Activated naive CD8-positive, alpha-beta T cell treated with anti-CD3 and anti-CD28 coated beads, Interleukin-2, amount 10 ng/mL, durations not matched to agents 7 days and 5 days (primary cell): ENCODE results near the gene USP15. TPM values are rescaled to one million over a fixed set of nuclear protein-coding genes. Genes with fewer than 3 reads are reported as not detected.

ENCODE experiments used
- ATAC-seq: fragments of 150-1000 bp; cut with Tn5 transposase; one replicate; pipeline ENCODE4 v1.10.0; 2021; ENCODE audit warnings: low read depth, moderate library complexity
- POLR2A ChIA-PET: fragments of 350-600 bp; sonication (Branson Sonifier 250); formaldehyde crosslinking; loops from one replicate; lab custom pipeline; 2021; ENCODE audit warnings: antibody characterized with exemption; lab: Charles Lee
- DNase-seq: peaks from one replicate; pipeline ENCODE4 v3.0.0; 2021
- H3K27ac Mint-ChIP-seq: one replicate; pipeline ENCODE4 v1.8.0; 2022; ENCODE audit warnings: mild to moderate bottlenecking, mixed read lengths
- H3K27me3 Mint-ChIP-seq: one replicate; pipeline ENCODE4 v1.8.0; 2022; ENCODE audit warnings: mild to moderate bottlenecking, moderate library complexity, mixed read lengths
- H3K36me3 Mint-ChIP-seq: one replicate; pipeline ENCODE4 v1.8.0; 2021; ENCODE audit warnings: mild to moderate bottlenecking, mixed read lengths
- H3K4me1 Mint-ChIP-seq: one replicate; pipeline ENCODE4 v1.8.0; 2021; ENCODE audit warnings: mixed read lengths
- H3K4me3 Mint-ChIP-seq: one replicate; pipeline ENCODE4 v1.8.0; 2022; ENCODE audit warnings: mild to moderate bottlenecking, moderate library complexity, mixed read lengths
- H3K9me3 Mint-ChIP-seq: one replicate; pipeline ENCODE4 v1.8.0; 2021; ENCODE audit warnings: mixed read lengths
- total RNA-seq, 2 experiments: library from RNA; stranded (reverse); gene quantifications; one replicate each; pipeline ENCODE4 v1.2.3, GENCODE V29; 2021

Gene USP15
- total RNA-seq, 2 experiments from 2014 or later, result 163 TPM

GRCh38 chr12:62260733-62261683 is 804 bp downstream of the USP15 start:
- Mint-ChIP-seq H3K27me3 (no peaks in the 10 kb centered on the region), H3K9me3 (no peaks in the 10 kb centered on the region), H3K27ac (peak overlapping the region; percentile 98), H3K4me3 (peak overlapping the region; percentile 92), H3K4me1 (peaks cover 40% of the 10 kb centered on the region), H3K36me3 (peaks cover 25% of the 10 kb centered on the region)
- POLR2A ChIA-PET, result interaction anchor here (1.3 to 2.0 kb wide), 3 partner anchors 10 to 342 kb away, joined by 3 to 26 read pairs (median 13); no protein-coding TSS in a partner anchor
- ATAC-seq (peak; percentile 51), DNase-seq (no peak)

- no peaks in the 10 kb centered on the region for H3K9me3 Mint-ChIP-seq
- H3K27me3 Mint-ChIP-seq, result no peaks in the 10 kb centered on the region
- H3K4me1 Mint-ChIP-seq, result peaks cover 40% of the 10 kb centered on the region
- peak overlapping the region; percentile 87 for H3K27ac Mint-ChIP-seq
- peaks cover 27% of the 10 kb centered on the region for H3K36me3 Mint-ChIP-seq
- POLR2A ChIA-PET, result no interaction called here
- H3K4me3 Mint-ChIP-seq, result peak overlapping the region; percentile 92
- DNase-seq (peak; percentile 36), ATAC-seq (no peak)
Measured at GRCh38 chr12:62261876-62262517, 1.8 kb downstream of the USP15 start.

- ATAC-seq (no peak), DNase-seq (no peak)
- H3K27ac Mint-ChIP-seq, result peak overlapping the region; percentile 95
- POLR2A ChIA-PET, result no interaction called here
- H3K27me3 Mint-ChIP-seq, result no peaks in the 10 kb centered on the region
- peak overlapping the region; percentile 92 for H3K4me3 Mint-ChIP-seq
- H3K36me3 Mint-ChIP-seq, result peaks cover 34% of the 10 kb centered on the region
- H3K4me1 Mint-ChIP-seq, result peaks cover 40% of the 10 kb centered on the region
- no peaks in the 10 kb centered on the region for H3K9me3 Mint-ChIP-seq
Measured at GRCh38 chr12:62263232-62263631, 3.0 kb downstream of the USP15 start.

- POLR2A ChIA-PET, result no interaction called here
- H3K36me3 Mint-ChIP-seq, result peaks cover 35% of the 10 kb centered on the region
- peak overlapping the region; percentile 95 for H3K27ac Mint-ChIP-seq
- ATAC-seq (no peak), DNase-seq (peak; percentile 55)
- peaks cover 44% of the 10 kb centered on the region for H3K4me1 Mint-ChIP-seq
- peak overlapping the region; percentile 92 for H3K4me3 Mint-ChIP-seq
- no peaks in the 10 kb centered on the region for H3K9me3 Mint-ChIP-seq
- H3K27me3 Mint-ChIP-seq, result no peaks in the 10 kb centered on the region
Measured at GRCh38 chr12:62263966-62264365, 3.8 kb downstream of the USP15 start.

GRCh38 chr12:62264706-62265105 is 4.5 kb downstream of the USP15 start:
- DNase-seq (no peak), ATAC-seq (no peak)
- no peaks in the 10 kb centered on the region for H3K27me3 Mint-ChIP-seq
- peaks cover 35% of the 10 kb centered on the region for H3K36me3 Mint-ChIP-seq
- POLR2A ChIA-PET, result interaction anchor here (1.7 kb wide), 1 partner anchor 338 kb away, joined by 4 read pairs; no protein-coding TSS in a partner anchor
- H3K4me3 Mint-ChIP-seq, result peak overlapping the region; percentile 92
- peaks cover 45% of the 10 kb centered on the region for H3K4me1 Mint-ChIP-seq
- H3K27ac Mint-ChIP-seq, result peak overlapping the region; percentile 95
- no peaks in the 10 kb centered on the region for H3K9me3 Mint-ChIP-seq

- ATAC-seq (no peak), DNase-seq (no peak)
- POLR2A ChIA-PET, result interaction anchor here (1.7 kb wide), 1 partner anchor 337 kb away, joined by 4 read pairs; no protein-coding TSS in a partner anchor
- peak overlapping the region; percentile 92 for H3K4me3 Mint-ChIP-seq
- no peaks in the 10 kb centered on the region for H3K9me3 Mint-ChIP-seq
- H3K36me3 Mint-ChIP-seq, result peaks cover 39% of the 10 kb centered on the region
- peaks cover 53% of the 10 kb centered on the region for H3K4me1 Mint-ChIP-seq
- H3K27me3 Mint-ChIP-seq, result no peaks in the 10 kb centered on the region
- peak overlapping the region; percentile 95 for H3K27ac Mint-ChIP-seq
Measured at GRCh38 chr12:62265511-62265910, 5.3 kb downstream of the USP15 start.

GRCh38 chr12:62267026-62267425 is 6.8 kb downstream of the USP15 start:
- POLR2A ChIA-PET, result no interaction called here
- peak overlapping the region; percentile 81 for H3K27ac Mint-ChIP-seq
- peaks cover 39% of the 10 kb centered on the region for H3K36me3 Mint-ChIP-seq
- H3K4me3 Mint-ChIP-seq, result peak overlapping the region; percentile 72
- peaks cover 58% of the 10 kb centered on the region for H3K4me1 Mint-ChIP-seq
- DNase-seq, result no peak
- no peak for ATAC-seq
- H3K9me3 Mint-ChIP-seq, result no peaks in the 10 kb centered on the region
- no peaks in the 10 kb centered on the region for H3K27me3 Mint-ChIP-seq

- ATAC-seq (peak; percentile 13), DNase-seq (no peak)
- peaks cover 61% of the 10 kb centered on the region for H3K4me1 Mint-ChIP-seq
- no peaks in the 10 kb centered on the region for H3K27me3 Mint-ChIP-seq
- peak overlapping the region; percentile 72 for H3K4me3 Mint-ChIP-seq
- H3K36me3 Mint-ChIP-seq, result peaks cover 38% of the 10 kb centered on the region
- POLR2A ChIA-PET, result no interaction called here
- no peaks in the 10 kb centered on the region for H3K9me3 Mint-ChIP-seq
- H3K27ac Mint-ChIP-seq, result peak overlapping the region; percentile 81
Measured at GRCh38 chr12:62267480-62267879, 7.3 kb downstream of the USP15 start.

- Mint-ChIP-seq H3K36me3 (peaks cover 30% of the 10 kb centered on the region), H3K4me3 (peak overlapping the region; percentile 46), H3K9me3 (no peaks in the 10 kb centered on the region), H3K27me3 (no peaks in the 10 kb centered on the region), H3K27ac (peak overlapping the region; percentile 71), H3K4me1 (peaks cover 64% of the 10 kb centered on the region)
- ATAC-seq, result no peak
- POLR2A ChIA-PET, result no interaction called here
- no peak for DNase-seq
Measured at GRCh38 chr12:62268956-62269355, 8.8 kb downstream of the USP15 start.

- ATAC-seq (no peak), DNase-seq (no peak)
- Mint-ChIP-seq H3K4me1 (peaks cover 64% of the 10 kb centered on the region), H3K27ac (no peak overlapping the region), H3K4me3 (peak overlapping the region; percentile 40), H3K9me3 (no peaks in the 10 kb centered on the region), H3K27me3 (no peaks in the 10 kb centered on the region), H3K36me3 (peaks cover 29% of the 10 kb centered on the region)
- POLR2A ChIA-PET, result no interaction called here
Measured at GRCh38 chr12:62269464-62270228, 9.4 kb downstream of the USP15 start.

- Mint-ChIP-seq H3K27me3 (no peaks in the 10 kb centered on the region), H3K4me1 (peaks cover 69% of the 10 kb centered on the region), H3K27ac (no peak overlapping the region), H3K4me3 (peak overlapping the region; percentile 40), H3K36me3 (peaks cover 33% of the 10 kb centered on the region), H3K9me3 (no peaks in the 10 kb centered on the region)
- DNase-seq (no peak), ATAC-seq (no peak)
- POLR2A ChIA-PET, result no interaction called here
Measured at GRCh38 chr12:62270384-62270783, 10.2 kb downstream of the USP15 start.

GRCh38 chr12:62270872-62271271 is 10.7 kb downstream of the USP15 start:
- Mint-ChIP-seq H3K4me3 (peak overlapping the region; percentile 5), H3K27ac (no peak overlapping the region), H3K27me3 (no peaks in the 10 kb centered on the region), H3K9me3 (no peaks in the 10 kb centered on the region), H3K4me1 (peaks cover 73% of the 10 kb centered on the region), H3K36me3 (peaks cover 36% of the 10 kb centered on the region)
- DNase-seq, result no peak
- POLR2A ChIA-PET, result no interaction called here
- no peak for ATAC-seq
